CD14-positive monocyte (primary cell): ENCODE results near the gene TIPARP. TPM values are rescaled to one million over a fixed set of nuclear protein-coding genes. Genes with fewer than 3 reads are reported as not detected.

Experiments used
- DNase-seq, 3 donors: peaks; one replicate each; pipeline ENCODE4 v3.0.0-alpha.2; 2011 to 2022
- H2AFZ ChIP-seq: 2 replicates; pipeline ENCODE4 v1.6.0; 2012; ENCODE audit warnings: mild to moderate bottlenecking, low read depth, low read length, inconsistent platforms; ENCODE audit not compliant: insufficient read depth, poor library complexity, severe bottlenecking
- H3K27ac ChIP-seq, 2 donors: 1 replicate in 1 of 2; 2 replicates in 1 of 2; pipeline ENCODE4 v1.5.1; 2012 to 2013; ENCODE audit warnings: low read length in 2 of 2, control low read depth in 1 of 2, inconsistent platforms in 1 of 2, low read depth in 1 of 2, mild to moderate bottlenecking in 1 of 2
- H3K27me3 ChIP-seq, 2 donors: one replicate each; pipeline versions ENCODE4 v1.6.0 to v1.6.1; 2011 to 2013; ENCODE audit warnings: low read length in 2 of 2; ENCODE audit not compliant: control insufficient read depth in 2 of 2, insufficient read depth in 2 of 2
- H3K36me3 ChIP-seq, 2 donors: replicated peaks in 1 of 2; 1 replicate in 1 of 2; 2 replicates in 1 of 2; pipeline versions ENCODE4 v1.5.1 to v1.6.1; 2012 to 2013; ENCODE audit warnings: low read length in 2 of 2, control low read depth in 1 of 2, inconsistent platforms in 1 of 2, mild to moderate bottlenecking in 1 of 2; ENCODE audit not compliant: insufficient read depth in 2 of 2, control insufficient read depth in 1 of 2
- H3K4me1 ChIP-seq, 2 donors: 1 replicate in 1 of 2; 2 replicates in 1 of 2; pipeline versions ENCODE4 v1.5.1 to v1.6.1; 2012 to 2013; ENCODE audit warnings: low read length in 2 of 2, control low read depth in 1 of 2, inconsistent platforms in 1 of 2, mild to moderate bottlenecking in 1 of 2, moderate library complexity in 1 of 2; ENCODE audit not compliant: insufficient read depth in 2 of 2, control insufficient read depth in 1 of 2
- H3K4me2 ChIP-seq: replicated peaks from 2 replicates; pipeline ENCODE3; 2012; ENCODE audit warnings: low read length, moderate library complexity, mild to moderate bottlenecking; ENCODE audit not compliant: poor library complexity, severe bottlenecking; ENCODE audit errors: extremely low read depth
- H3K4me3 ChIP-seq, 3 experiments: fragments of 200-600 bp in 1 of 3; sonication (generic) in 1 of 3; replicated peaks in 1 of 3; 1 replicate in 2 of 3; 2 replicates in 1 of 3; pipeline ENCODE4 v1.5.1; 2011 to 2013; ENCODE audit warnings: low read length in 3 of 3, mild to moderate bottlenecking in 3 of 3, control low read depth in 2 of 3, low read depth in 2 of 3, inconsistent platforms in 1 of 3, moderate library complexity in 1 of 3
- H3K79me2 ChIP-seq: 2 replicates; pipeline ENCODE4 v1.6.0; 2012; ENCODE audit warnings: mild to moderate bottlenecking, control low read depth, inconsistent platforms, low read length, moderate library complexity; ENCODE audit not compliant: insufficient read depth
- H3K9ac ChIP-seq: 2 replicates; pipeline ENCODE4 v1.6.0; 2017; ENCODE audit warnings: low read length, mild to moderate bottlenecking; ENCODE audit not compliant: insufficient read depth, poor library complexity, severe bottlenecking
- H3K9me3 ChIP-seq, 2 donors: replicated peaks in 1 of 2; 1 replicate in 1 of 2; 2 replicates in 1 of 2; pipeline versions ENCODE4 v1.5.1 to v1.6.1; 2012 to 2013; ENCODE audit warnings: low read length in 2 of 2, control low read depth in 1 of 2; ENCODE audit not compliant: control insufficient read depth in 1 of 2, insufficient read depth in 1 of 2
- H4K20me1 ChIP-seq: 2 replicates; pipeline ENCODE4 v1.6.0; 2012; ENCODE audit warnings: mild to moderate bottlenecking, low read length, control low read depth, moderate library complexity; ENCODE audit not compliant: insufficient read depth
- H3K27ac Mint-ChIP-seq, 7 donors: one replicate each; pipeline ENCODE4 v1.8.0; 2020; ENCODE audit warnings: mild to moderate bottlenecking in 7 of 7, mixed read lengths in 7 of 7, moderate library complexity in 6 of 7, inconsistent platforms in 2 of 7
- H3K27me3 Mint-ChIP-seq, 3 donors: one replicate each; pipeline ENCODE4 v1.8.0; 2021 to 2022; ENCODE audit warnings: low read depth in 3 of 3, mild to moderate bottlenecking in 3 of 3, mixed read lengths in 3 of 3, moderate library complexity in 3 of 3, inconsistent platforms in 1 of 3
- H3K36me3 Mint-ChIP-seq, 2 donors: one replicate each; pipeline ENCODE4 v1.8.0; 2020; ENCODE audit warnings: mixed read lengths in 2 of 2, inconsistent platforms in 1 of 2, mild to moderate bottlenecking in 1 of 2
- H3K4me1 Mint-ChIP-seq: one replicate; pipeline ENCODE4 v1.8.0; 2020; ENCODE audit warnings: mild to moderate bottlenecking, mixed read lengths
- H3K4me3 Mint-ChIP-seq, 2 donors: one replicate each; pipeline ENCODE4 v1.8.0; 2020; ENCODE audit warnings: mild to moderate bottlenecking in 2 of 2, mixed read lengths in 2 of 2, moderate library complexity in 1 of 2
- H3K9me3 Mint-ChIP-seq, 7 donors: one replicate each; pipeline ENCODE4 v1.8.0; 2020 to 2022; ENCODE audit warnings: mixed read lengths in 7 of 7, mild to moderate bottlenecking in 6 of 7, moderate library complexity in 6 of 7, inconsistent platforms in 2 of 7
- WGBS: methylation state at CpG from one replicate; pipeline ENCODE4 v1.1.5; 2013; ENCODE audit warnings: missing lambda C conversion rate; ENCODE audit not compliant: insufficient coverage; 5-methylcytosine and 5-hydroxymethylcytosine counted together
- intact Hi-C, 2 donors: fragments of 100-400 bp; cut with micrococcal nuclease; formaldehyde crosslinking; loops; one replicate each; pipeline versions ENCODE4 v1.15.0 to v1.15.1; 2023
- polyA plus RNA-seq, 3 donors: library from polyadenylated mRNA; depleted of rRNA in 1 of 3; unstranded in 2 of 3; stranded (reverse) in 1 of 3; fragments of 300-500 nt in 2 of 3; fragments of >200 nt in 1 of 3; fragmentation: Illumina TruSeq in 2 of 3; gene quantifications; 1 replicate in 2 of 3; 2 replicates in 1 of 3; pipeline ENCODE4 v1.2.3, GENCODE V29; 2012 to 2021
- TF ChIP-seq, protein P1 (sequence below): fragments of 200-600 bp; IDR thresholded peaks from one replicate; pipeline ENCODE4 v1.8.0; 2022; ENCODE audit warnings: antibody characterized with exemption, mild to moderate bottlenecking

Gene TIPARP
- polyA plus RNA-seq, 3 donors = 12.7 to 42.5 (median 16.7) TPM

DNA sequence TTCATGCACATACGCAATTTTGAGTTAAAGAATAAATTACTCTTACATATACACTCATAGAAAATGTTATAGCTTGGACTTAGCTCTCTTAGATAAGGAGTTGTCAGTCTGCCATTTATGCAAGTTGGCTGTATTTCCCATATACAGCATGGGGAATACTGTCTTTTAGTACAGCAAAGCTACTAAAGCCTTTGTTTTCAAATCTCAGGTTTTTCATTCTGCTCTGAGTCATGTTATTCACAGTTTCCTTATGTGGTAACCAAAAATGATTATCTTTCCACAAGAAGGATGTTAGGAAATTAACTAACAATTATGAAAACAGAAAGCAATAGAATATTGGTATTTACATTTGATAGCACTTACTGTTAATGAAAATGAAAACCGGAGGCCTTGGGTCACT lies 4.3 kb upstream of the TIPARP start:
- H3K36me3 Mint-ChIP-seq = peaks cover 0 to 2% of the 10 kb centered on the region in 2 donors

DNA sequence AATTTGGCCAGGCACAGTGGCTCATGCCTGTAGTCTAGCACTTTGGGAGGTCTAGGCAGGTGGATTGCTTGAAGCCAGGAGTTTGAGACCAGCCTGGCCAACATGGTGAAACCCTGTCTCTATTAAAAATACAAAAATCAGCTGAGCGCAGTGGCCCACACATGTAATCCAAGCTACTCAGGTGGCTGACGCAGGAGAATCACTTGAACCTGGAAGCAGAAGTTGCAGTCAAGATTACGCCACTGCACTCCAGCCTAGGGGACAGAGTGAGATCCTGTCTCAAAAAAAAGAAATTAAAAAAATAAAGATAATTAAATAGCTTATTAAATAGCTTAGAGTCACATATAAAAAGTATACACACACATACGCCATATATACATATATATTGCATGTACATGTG lies 3.7 kb upstream of the TIPARP start:
- no CpG with 5 or more reads among the region's 4 CpGs for WGBS
- Mint-ChIP-seq H3K4me3 (no peak overlapping the region), H3K27me3 (peaks cover 0 to 1% (median 0%) of the 10 kb centered on the region in 3 donors), H3K9me3 (peaks cover 0 to 3% (median 0%) of the 10 kb centered on the region in 7 donors), H3K27ac (peak overlapping the region in 5 of 7 donors; percentile 6 to 73 (median 37)), H3K36me3 (peaks cover 0 to 2% of the 10 kb centered on the region in 2 donors), H3K4me1 (peaks cover 57% of the 10 kb centered on the region)
- Histone ChIP-seq H3K9ac (no peak overlapping the region), H3K4me1 (peaks cover 60 to 67% of the 10 kb centered on the region in 2 donors), H3K27me3 (no peaks in the 10 kb centered on the region), H3K79me2 (peaks cover 10% of the 10 kb centered on the region), H3K4me2 (no peak overlapping the region), H3K36me3 (no peaks in the 10 kb centered on the region), H2AFZ (no peak overlapping the region), H4K20me1 (peaks cover 13% of the 10 kb centered on the region), H3K9me3 (no peaks in the 10 kb centered on the region), H3K4me3 (no peak overlapping the region), H3K27ac (peak overlapping the region in 1 of 2 donors; percentile 70)
- DNase-seq = peak in 2 of 3 donors; percentile 48 to 55
- intact Hi-C loops = loop anchor here (5.0 to 10.0 kb wide), 5 partner anchors 113 to 464 kb away; partner anchors contain the start of gene SSR3 (in 2 of the 2)
- TF ChIP-seq, protein P1, sequence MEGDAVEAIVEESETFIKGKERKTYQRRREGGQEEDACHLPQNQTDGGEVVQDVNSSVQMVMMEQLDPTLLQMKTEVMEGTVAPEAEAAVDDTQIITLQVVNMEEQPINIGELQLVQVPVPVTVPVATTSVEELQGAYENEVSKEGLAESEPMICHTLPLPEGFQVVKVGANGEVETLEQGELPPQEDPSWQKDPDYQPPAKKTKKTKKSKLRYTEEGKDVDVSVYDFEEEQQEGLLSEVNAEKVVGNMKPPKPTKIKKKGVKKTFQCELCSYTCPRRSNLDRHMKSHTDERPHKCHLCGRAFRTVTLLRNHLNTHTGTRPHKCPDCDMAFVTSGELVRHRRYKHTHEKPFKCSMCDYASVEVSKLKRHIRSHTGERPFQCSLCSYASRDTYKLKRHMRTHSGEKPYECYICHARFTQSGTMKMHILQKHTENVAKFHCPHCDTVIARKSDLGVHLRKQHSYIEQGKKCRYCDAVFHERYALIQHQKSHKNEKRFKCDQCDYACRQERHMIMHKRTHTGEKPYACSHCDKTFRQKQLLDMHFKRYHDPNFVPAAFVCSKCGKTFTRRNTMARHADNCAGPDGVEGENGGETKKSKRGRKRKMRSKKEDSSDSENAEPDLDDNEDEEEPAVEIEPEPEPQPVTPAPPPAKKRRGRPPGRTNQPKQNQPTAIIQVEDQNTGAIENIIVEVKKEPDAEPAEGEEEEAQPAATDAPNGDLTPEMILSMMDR = no peak

More for the DNA sequence above, 4.3 kb upstream of the TIPARP start:
- Histone ChIP-seq H3K9me3 (no peaks in the 10 kb centered on the region), H4K20me1 (peaks cover 7% of the 10 kb centered on the region), H3K4me1 (peaks cover 66 to 73% of the 10 kb centered on the region in 2 donors), H3K27ac (peak overlapping the region in 1 of 2 donors; percentile 50), H3K4me3 (no peak overlapping the region), H3K79me2 (peaks cover 5% of the 10 kb centered on the region), H2AFZ (no peak overlapping the region), H3K9ac (no peak overlapping the region), H3K27me3 (no peaks in the 10 kb centered on the region), H3K4me2 (peak overlapping the region; percentile 5), H3K36me3 (no peaks in the 10 kb centered on the region)
- Mint-ChIP-seq H3K4me3 (no peak overlapping the region), H3K9me3 (no peaks in the 10 kb centered on the region), H3K27ac (peak overlapping the region in 5 of 7 donors; percentile 6 to 60 (median 30)), H3K27me3 (peaks cover 0 to 1% (median 0%) of the 10 kb centered on the region in 3 donors), H3K4me1 (peaks cover 62% of the 10 kb centered on the region)
- TF ChIP-seq, protein P1 = no peak
- DNase-seq = peak in 2 of 3 donors; percentile 28 to 53
- intact Hi-C loops = loop anchor here (5.0 to 10.0 kb wide), 5 partner anchors 113 to 465 kb away; partner anchors contain the start of gene SSR3 (in 2 of the 2)
- WGBS = no CpG with 5 or more reads among the region's 2 CpGs
